PC-3 (cell line): ENCODE results near the gene PACRG.

Experiments used
- EZH2 ChIP-seq: fragments of 300-600 bp; sonication (generic); IDR thresholded peaks from one replicate; pipeline ENCODE4 v1.6.1; 2017; ENCODE audit warnings: antibody characterized with exemption, mild to moderate bottlenecking, low read length; ENCODE audit not compliant: unreplicated experiment
- TF ChIP-seq, protein P1 (sequence below): fragments of 300-600 bp; sonication (generic); conservative IDR thresholded peaks from 2 replicates; pipeline ENCODE4 v1.5.1; 2017; ENCODE audit warnings: antibody characterized with exemption, low read depth, mild to moderate bottlenecking, low read length

DNA sequence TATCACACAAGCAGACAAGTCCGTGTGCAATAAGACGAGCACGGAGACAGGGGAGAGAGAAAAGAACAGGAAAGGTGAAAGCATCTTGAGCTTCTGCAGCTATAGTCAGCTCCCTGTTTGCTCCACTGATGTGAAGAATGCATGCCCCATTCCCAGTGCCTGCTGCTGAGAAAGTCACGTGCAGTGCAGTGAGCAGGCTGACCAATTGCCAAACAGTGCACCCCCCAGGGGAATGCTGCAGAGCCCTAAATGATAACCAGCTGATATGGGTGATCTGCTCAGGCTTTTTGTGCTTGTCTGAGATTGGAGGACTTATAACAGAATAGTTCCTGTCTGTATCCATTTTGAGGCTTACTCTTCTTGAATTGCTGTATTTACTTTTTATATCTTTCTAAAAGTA lies 121.5 kb downstream of the PACRG start:
- no peak for TF ChIP-seq EZH2
- TF ChIP-seq, protein P1, sequence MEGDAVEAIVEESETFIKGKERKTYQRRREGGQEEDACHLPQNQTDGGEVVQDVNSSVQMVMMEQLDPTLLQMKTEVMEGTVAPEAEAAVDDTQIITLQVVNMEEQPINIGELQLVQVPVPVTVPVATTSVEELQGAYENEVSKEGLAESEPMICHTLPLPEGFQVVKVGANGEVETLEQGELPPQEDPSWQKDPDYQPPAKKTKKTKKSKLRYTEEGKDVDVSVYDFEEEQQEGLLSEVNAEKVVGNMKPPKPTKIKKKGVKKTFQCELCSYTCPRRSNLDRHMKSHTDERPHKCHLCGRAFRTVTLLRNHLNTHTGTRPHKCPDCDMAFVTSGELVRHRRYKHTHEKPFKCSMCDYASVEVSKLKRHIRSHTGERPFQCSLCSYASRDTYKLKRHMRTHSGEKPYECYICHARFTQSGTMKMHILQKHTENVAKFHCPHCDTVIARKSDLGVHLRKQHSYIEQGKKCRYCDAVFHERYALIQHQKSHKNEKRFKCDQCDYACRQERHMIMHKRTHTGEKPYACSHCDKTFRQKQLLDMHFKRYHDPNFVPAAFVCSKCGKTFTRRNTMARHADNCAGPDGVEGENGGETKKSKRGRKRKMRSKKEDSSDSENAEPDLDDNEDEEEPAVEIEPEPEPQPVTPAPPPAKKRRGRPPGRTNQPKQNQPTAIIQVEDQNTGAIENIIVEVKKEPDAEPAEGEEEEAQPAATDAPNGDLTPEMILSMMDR: no peak
